ENCODE measurements around the gene TMED4.

The TMED4 gene

DNA sequence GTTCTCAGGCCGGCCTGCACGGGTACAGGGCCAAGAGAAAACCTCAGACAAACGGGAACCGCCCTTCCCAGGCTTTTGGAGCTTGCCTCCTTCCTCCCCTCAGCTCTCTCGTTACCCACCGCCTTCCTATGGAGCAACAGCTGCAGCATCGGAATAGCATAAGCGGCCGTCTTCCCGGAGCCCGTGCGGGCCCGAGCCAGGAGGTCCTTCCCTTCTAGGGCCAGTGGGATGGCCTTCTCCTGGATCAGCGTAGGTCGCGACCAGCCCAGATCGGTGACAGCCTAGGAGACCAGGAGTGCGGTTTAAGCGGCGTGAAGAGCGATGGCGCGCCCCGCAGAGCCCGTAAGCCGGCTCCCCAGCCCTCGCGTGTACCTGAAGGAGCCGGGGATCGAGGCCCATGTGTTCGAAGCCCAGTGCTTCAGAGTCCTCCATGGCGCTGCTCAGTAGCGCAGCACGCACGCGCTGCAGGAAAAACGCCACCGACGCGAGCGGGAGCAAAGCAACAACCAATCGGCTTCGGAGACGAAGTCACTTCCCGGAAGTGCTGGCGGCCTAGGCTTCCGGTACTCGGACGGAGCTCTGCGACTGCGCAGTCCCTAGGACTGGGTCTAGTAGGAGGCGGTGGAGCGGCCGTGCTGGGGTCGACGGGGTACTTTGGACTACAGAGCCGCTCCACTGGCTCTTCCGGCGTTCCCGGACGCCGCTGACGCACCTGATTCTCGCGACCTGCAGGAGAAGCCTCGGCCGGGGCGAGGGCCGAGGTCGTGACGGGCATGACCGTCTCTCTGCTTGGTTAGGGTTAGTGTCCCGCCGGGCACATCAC, 8.4 kb downstream of the TMED4 start, which contains the start of gene DDX56:
Gene DDX56, minus strand, starts transcription at position 445 of the 823 bp plus-strand sequence. Its CDS starts 13 bp downstream, at position 432.
- no peaks in the 10 kb centered on the region for H3K27me3 ChIP-seq (ENCODE audit: insufficient read depth, low read depth)
- peaks cover 32% of the 10 kb centered on the region for H3K79me2 ChIP-seq (ENCODE audit: insufficient read depth, low read depth)
- peak within 1 kb of the TSS; percentile 86 for H3K9ac ChIP-seq
- TF ChIP-seq, protein P1, sequence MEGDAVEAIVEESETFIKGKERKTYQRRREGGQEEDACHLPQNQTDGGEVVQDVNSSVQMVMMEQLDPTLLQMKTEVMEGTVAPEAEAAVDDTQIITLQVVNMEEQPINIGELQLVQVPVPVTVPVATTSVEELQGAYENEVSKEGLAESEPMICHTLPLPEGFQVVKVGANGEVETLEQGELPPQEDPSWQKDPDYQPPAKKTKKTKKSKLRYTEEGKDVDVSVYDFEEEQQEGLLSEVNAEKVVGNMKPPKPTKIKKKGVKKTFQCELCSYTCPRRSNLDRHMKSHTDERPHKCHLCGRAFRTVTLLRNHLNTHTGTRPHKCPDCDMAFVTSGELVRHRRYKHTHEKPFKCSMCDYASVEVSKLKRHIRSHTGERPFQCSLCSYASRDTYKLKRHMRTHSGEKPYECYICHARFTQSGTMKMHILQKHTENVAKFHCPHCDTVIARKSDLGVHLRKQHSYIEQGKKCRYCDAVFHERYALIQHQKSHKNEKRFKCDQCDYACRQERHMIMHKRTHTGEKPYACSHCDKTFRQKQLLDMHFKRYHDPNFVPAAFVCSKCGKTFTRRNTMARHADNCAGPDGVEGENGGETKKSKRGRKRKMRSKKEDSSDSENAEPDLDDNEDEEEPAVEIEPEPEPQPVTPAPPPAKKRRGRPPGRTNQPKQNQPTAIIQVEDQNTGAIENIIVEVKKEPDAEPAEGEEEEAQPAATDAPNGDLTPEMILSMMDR (conservative IDR thresholded peaks at IDR 0.05; ENCODE audit: low read depth, low read length) = no peak
- H4K20me1 ChIP-seq (ENCODE audit: insufficient read depth) = no peaks in the 10 kb centered on the region
- peak within 1 kb of the TSS; percentile 55 for H3K27ac ChIP-seq
- H3K4me1 ChIP-seq (ENCODE audit: low read depth, poor library complexity, severe bottlenecking) = peaks cover 25% of the 10 kb centered on the region
- no peak within 1 kb of the TSS for H3K4me3 ChIP-seq (IDR thresholded peaks at IDR 0.05; ENCODE audit: insufficient read depth, low read depth, low read length)
- peak within 1 kb of the TSS; percentile 90 for H3K4me2 ChIP-seq
- H3K36me3 ChIP-seq (ENCODE audit: insufficient read depth) = peaks cover 16% of the 10 kb centered on the region; the same call in 1 of the 2 replicates
- peak within 1 kb of the TSS; percentile 55 for H2AFZ ChIP-seq (ENCODE audit: low read depth)

DNA sequence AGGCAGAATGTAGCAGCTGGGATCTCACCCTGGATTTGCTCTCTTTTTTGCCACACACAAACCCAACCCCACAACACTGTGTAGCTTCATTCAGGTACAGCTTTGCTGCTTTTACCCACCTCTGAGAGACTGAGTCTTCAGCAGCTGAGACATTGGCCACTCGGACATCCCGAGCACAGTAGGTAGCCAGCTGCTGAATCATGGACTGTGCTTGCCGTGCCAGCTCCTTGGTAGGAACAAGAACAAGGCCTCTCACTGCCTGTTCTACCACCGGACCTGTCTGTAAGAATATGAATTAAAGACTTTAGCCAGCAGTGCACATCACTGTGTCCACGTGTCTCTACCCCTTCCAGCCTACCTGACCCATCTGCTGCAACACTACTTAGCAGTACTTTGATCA, 9.3 kb downstream of the TMED4 start:
- H4K20me1 ChIP-seq (ENCODE audit: insufficient read depth) = no peaks in the 10 kb centered on the region
- no peak overlapping the region for H2AFZ ChIP-seq (ENCODE audit: low read depth)
- no peak overlapping the region for H3K4me3 ChIP-seq (IDR thresholded peaks at IDR 0.05; ENCODE audit: insufficient read depth, low read depth, low read length)
- no peaks in the 10 kb centered on the region for H3K27me3 ChIP-seq (ENCODE audit: insufficient read depth, low read depth)
- peaks cover 25% of the 10 kb centered on the region for H3K4me1 ChIP-seq (ENCODE audit: low read depth, poor library complexity, severe bottlenecking)
- H3K27ac ChIP-seq = peak overlapping the region; percentile 55; the same call in 1 of the 2 replicates
- TF ChIP-seq, protein P1 (conservative IDR thresholded peaks at IDR 0.05; ENCODE audit: low read depth, low read length) = no peak
- H3K79me2 ChIP-seq (ENCODE audit: insufficient read depth, low read depth) = peaks cover 32% of the 10 kb centered on the region
- H3K4me2 ChIP-seq = peak overlapping the region; percentile 90
- peaks cover 16% of the 10 kb centered on the region; the same call in 1 of the 2 replicates for H3K36me3 ChIP-seq (ENCODE audit: insufficient read depth)
- H3K9ac ChIP-seq = peak overlapping the region; percentile 86

DNA sequence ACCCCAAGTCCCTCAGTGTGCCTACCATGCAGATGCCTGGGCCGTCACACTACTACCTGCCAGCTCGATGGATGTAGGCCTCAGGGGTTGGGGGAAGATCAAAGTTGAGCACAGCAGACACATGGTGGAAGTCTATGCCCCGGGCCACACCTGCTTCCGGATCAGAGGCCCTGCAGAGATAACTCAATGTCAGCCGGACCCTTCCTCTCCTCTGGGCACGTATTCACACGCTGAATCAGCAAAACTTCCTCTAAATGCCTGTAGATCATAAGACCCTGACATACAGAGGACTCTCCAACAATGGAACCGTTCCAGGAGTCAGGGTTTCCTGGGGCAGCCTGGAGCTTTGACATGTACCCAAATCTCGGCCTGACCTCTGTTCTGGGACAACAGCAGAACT, 12.1 kb downstream of the TMED4 start:
- H3K9ac ChIP-seq = no peak overlapping the region
- no peak overlapping the region for H3K27ac ChIP-seq
- peaks cover 16% of the 10 kb centered on the region; the same call in 1 of the 2 replicates for H3K36me3 ChIP-seq (ENCODE audit: insufficient read depth)
- no peak overlapping the region for H3K4me3 ChIP-seq (IDR thresholded peaks at IDR 0.05; ENCODE audit: insufficient read depth, low read depth, low read length)
- H3K79me2 ChIP-seq (ENCODE audit: insufficient read depth, low read depth) = peaks cover 29% of the 10 kb centered on the region
- peaks cover 21% of the 10 kb centered on the region for H3K4me1 ChIP-seq (ENCODE audit: low read depth, poor library complexity, severe bottlenecking)
- no peak overlapping the region for H3K4me2 ChIP-seq
- H2AFZ ChIP-seq (ENCODE audit: low read depth) = no peak overlapping the region
- no peaks in the 10 kb centered on the region; the same call in 1 of the 2 replicates for H4K20me1 ChIP-seq (ENCODE audit: insufficient read depth)
- TF ChIP-seq, protein P1 (conservative IDR thresholded peaks at IDR 0.05; ENCODE audit: low read depth, low read length) = no peak
- H3K27me3 ChIP-seq (ENCODE audit: insufficient read depth, low read depth) = no peaks in the 10 kb centered on the region

- TF ChIP-seq, protein P1 (conservative IDR thresholded peaks at IDR 0.05; ENCODE audit: low read depth, low read length) = no peak
- peaks cover 25% of the 10 kb centered on the region for H3K79me2 ChIP-seq (ENCODE audit: insufficient read depth, low read depth)
- no peaks in the 10 kb centered on the region; the same call in 1 of the 2 replicates for H4K20me1 ChIP-seq (ENCODE audit: insufficient read depth)
- no peak overlapping the region for H3K27ac ChIP-seq
- H3K9ac ChIP-seq = no peak overlapping the region
- no peak overlapping the region for H3K4me2 ChIP-seq
- no peak overlapping the region for H2AFZ ChIP-seq (ENCODE audit: low read depth)
- H3K27me3 ChIP-seq (ENCODE audit: insufficient read depth, low read depth) = no peaks in the 10 kb centered on the region
- peaks cover 16% of the 10 kb centered on the region; the same call in 1 of the 2 replicates for H3K36me3 ChIP-seq (ENCODE audit: insufficient read depth)
- peaks cover 16% of the 10 kb centered on the region for H3K4me1 ChIP-seq (ENCODE audit: low read depth, poor library complexity, severe bottlenecking)
- no peak overlapping the region for H3K4me3 ChIP-seq (IDR thresholded peaks at IDR 0.05; ENCODE audit: insufficient read depth, low read depth, low read length)
These were observed 13.1 kb downstream of the TMED4 start for GRCh38 chr7:44568771-44569560.

Data from KMS-11 (cell line).